Hematopoietic multipotent progenitor cell treated with erythropoietin and hydrocortisone succinate and interleukin-3 and kit ligand, for 4 days (in vitro differentiated cells): ENCODE results near the gene USP12.

Experiments
- DNase-seq: peaks from one replicate; pipeline ENCODE4 v3.0.0-alpha.2; 2015

Gene USP12

DNA sequence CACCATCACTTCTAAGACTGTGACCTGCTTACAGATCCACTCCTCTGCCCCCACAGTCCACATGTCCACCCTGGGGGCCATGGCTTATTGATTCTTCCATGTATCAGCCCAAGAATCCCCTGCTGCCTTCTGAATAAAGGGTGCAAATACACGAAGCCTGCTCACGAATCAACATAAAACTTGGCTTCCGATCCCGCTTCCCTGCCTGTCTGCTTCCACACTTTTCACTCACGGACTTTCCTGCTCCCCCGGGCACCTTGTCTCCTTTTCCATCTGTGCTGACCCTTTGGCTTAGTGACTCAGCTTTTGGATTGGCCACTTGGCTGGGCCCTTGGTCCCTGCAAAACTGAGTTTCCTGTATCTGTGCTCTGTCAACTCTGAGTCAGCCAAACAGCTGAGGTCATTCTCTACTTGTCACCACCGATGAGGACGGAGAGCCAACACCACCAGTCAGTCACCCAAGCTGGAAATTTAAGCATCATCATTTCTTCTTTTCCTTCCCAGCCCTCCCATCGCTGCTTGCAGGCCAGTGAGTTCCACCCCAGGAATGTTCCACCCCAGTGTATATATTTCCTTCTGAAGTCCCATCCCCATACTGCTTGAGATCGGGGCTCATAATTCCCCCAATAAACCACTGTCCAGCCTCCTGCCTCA lies 11.4 kb upstream of the USP12 start:
- DNase-seq = no peak

DNA sequence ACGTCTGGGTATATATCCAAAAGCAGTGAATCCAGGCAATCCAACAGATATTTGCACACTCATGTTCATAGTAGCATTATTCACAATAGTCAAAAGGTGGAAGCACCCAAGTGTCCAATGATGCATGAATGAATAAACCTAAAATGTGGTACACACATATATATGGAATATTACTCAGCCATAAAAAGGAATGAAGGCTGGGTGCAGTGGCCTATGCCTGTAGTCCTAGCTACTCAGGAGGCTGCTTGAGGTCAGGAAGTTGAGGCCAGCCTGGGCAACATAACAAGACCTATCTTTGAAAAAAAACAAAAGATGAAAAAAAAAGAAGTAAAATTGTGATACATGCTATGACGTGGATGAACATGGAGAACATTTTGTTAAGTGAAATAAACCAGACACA lies 10.4 kb upstream of the USP12 start:
- no peak for DNase-seq

DNA sequence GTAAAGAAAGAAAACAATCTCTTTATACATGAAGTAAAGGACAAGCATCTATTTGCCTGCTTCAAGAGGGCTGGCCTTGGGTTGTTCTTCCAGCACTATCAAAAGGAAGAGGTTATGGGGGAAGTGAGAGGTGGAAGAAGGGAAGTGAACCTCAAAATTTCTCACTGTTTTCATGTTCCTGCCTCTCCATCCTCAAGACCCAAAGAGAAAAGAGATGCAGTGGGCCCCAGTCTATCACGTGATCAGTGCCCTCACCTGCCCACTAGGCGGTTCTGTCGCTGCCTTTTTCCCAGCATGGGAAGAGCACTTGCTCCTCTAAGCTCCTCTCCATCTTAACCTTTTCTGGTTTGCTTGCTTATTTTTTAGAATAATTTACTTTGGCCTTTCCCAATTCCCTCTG lies 6.2 kb upstream of the USP12 start:
- DNase-seq = no peak

DNA sequence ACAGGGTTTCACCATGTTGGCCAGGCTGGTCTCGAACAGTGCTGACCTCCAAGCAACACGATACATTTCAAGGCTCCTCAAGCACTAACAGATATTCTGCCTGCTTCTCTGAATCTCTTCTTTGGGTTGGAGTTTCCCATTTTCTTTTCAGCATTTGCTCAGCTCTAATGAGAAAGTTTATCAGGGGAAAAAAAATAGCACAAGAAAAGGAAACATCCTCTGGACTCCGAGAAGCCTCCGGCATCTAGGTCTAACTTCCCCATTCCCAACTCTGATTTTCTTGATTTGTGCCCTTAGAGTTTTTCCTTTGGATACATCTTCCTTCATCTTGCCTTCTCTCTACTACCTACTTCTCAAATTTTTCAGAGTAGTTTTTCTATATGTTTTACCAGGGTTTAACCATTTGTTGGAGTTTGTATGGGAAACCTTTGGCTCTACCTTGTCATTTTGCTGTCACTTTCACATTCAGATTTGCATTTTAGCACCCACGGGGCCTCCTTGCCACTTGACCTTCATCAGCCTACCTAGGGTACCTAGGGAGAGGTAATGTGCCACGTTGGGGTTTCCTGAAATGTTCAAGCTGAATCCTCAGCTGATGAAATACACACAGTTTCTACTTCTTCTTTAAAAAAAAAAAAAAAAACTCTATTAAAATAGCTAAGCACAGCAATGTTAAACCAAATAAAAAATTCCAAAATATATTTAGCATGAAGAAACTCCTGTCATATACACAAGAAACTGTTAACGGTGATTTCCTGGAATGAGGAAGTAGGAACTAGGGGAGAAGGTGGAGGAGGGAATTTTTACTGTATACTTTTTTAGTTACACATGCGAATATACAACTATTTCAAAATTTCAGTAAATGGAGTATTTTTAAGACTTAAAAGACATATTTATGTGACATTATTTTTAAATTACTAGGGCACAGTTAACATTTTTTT lies 5.1 kb upstream of the USP12 start:
- no peak for DNase-seq

DNA sequence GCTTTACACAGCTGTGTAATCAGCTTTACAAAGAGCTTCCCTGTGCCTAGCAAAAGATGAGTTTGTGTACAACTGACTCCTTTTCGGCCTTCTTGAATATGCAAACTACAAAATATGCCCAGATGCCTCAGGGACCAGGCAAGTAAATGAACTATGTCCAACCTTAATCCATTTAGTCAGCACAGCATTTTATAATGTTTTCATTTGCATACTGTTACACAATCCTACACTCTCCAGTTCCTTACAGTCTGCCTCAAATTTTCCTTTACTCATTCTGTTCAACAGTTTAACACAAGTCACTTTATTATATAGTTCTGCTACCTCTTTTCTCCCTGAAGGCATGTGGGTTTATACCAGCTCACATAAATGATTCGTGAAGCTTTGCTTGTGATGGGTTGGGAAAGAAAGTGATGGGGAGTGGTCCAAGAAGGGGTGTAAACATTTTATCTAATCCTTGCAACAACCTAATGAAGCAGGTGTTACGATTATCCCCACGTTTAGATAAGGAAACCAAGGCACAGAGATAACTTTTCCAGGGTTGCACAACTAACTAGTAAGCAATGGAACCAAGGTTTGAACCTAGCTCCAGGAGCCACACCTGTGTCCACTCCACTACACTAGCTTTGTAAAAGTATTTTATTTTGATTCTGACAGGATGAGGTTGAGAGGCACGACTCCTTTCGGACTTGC lies 3.3 kb upstream of the USP12 start:
- peak; percentile 17 for DNase-seq

DNA sequence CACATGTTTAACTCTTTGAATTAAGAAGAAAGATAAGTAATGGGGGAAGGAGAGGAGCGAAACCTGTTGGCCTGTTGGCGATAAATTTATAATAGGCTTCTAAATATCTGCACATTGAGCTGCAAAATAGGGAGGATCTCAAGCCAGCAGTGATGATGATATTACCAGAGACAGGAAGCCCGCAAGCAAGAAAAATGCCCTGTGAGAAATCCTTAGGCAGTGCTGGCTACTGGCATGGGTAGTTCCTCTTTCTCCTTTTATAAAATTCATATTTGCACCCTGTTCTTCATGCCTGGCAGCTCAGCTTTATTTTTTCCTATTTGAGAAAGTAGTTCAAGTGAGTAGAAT lies 858 bp upstream of the USP12 start:
- DNase-seq = peak; percentile 86

DNA sequence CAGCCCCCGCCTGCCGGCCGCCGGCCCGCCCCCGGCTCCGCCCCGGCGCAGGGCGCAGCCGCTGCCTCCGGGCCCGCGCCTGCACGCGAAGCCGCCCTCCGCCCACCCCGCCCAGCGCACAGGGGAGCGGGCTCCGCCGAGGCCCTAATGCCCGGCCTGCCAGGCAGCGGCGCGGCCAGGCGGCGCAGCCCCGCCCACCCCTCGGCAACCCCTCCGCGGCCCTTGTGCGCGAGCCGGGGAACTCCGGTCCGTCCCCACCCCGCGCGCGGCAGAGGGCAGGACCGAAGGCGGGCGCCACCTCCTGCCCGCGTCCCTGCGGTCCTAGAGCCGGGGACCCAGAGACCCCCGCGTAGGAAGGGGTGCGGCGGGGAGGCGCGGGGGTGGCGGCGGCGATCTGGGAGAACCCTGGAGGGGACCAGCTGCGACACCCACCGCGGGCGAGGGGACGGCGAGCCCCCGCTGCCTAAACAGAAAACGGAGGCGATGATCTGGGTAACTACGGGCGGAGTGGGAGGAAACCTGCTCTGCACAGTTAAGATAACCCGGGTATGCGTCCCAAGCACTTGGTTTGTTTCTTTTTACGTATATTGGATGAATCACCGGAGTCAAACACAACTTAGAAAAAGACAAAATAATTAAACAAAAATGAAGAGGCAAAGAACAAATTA lies 350 bp upstream of the USP12 start:
- peak; percentile 97 for DNase-seq

DNA sequence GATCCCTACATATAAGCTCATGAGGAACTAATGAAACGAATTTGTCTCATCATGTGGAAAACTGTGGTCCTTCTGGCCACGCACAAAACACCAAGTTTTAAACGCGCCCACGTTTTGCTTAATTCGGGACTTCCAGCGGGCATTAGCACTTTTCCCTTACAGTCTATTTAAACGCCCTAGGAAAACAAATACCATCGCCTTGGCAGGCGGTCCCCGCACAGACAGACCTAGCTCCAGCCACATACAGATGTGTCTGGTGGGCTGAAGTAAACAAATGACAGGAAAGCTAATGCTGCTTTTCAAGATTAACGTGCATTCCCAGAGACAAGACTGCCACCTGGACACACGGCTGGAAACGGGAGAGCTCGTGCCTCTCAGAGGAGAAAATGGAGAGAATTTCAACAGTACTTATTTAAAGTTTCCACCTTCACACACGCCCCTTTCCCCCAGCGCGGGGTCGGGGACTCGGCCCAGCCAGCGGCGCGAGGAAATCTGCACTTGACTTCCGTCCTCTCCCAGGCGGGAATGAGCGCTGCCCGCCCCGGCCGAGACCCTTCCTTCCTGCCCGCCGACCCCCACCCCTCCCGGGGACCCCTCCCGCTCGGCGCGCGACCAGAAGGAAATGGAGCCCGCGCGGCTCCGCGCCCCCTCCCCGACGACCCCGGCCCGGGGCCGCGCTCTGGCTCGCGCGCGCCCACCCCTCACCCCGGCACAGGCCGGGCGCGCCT lies 931 bp downstream of the USP12 start:
- peak; percentile 61 for DNase-seq

DNA sequence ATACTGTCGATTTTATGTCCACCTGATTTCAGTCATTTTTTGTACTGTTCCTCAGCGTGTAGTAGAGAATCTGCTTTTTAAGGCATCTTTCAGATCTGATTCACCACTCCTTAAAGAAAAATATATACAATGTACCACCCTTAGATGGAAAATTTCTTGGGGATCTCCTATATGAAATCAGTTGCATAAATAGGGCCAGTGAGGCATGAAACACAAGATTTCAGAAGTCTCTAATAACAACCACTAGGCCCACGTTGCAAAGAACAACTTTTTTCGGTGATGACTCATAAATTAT lies 1.4 kb downstream of the USP12 start:
- DNase-seq = peak; percentile 61

DNA sequence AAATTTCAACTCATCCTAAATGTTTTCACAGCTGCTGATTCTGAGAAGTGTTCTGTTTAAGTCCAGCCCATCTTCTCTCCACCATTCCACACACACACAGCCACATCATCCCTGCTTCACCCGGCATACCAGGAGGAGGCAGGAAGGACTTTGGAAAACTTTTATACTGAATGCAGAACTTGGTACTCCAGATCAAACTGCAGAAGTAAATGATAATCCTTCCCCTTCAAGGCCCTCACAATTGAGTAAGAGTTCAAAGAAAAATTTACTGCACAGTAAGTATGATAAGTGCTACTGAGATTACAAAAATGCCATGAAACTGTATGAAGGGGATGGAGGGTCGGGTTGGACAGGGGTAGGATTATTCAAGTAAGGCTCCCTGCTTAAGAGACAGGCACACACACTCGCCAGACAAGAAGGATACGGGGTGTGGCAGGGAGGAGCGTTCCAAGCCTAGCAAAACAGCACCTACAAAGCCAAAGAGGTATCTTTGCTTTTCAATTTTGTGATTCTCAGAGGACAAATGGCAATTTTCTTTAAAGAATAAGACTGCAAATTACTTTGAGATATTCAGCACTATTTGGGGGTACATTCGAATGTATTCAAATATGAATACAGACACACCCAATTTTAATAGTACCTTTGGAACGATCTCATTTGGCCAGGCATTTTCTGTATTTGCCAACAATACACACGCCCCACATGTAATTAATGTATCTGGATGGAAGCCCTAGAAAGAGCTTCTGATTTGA lies 2.5 kb downstream of the USP12 start:
- DNase-seq = peak; percentile 13

DNA sequence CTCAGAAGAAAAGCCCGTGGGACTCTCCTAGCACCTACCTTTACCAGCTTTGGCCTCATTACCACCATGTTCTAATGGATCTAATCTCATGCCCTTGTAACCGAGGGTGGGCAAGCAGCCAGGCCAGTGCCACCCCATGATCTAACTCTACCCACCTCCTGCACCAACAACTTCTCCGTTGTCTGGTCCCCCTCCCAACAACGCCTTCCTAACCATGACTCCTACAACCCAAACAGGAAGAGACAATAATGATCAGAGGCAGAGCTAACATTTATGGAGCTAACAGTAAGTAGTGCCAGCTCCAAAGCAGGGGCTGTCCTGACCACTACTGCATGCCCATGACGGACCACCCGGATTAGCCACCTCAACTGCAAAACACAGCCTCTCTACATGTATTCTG lies 3.5 kb downstream of the USP12 start:
- DNase-seq = peak; percentile 73

DNA sequence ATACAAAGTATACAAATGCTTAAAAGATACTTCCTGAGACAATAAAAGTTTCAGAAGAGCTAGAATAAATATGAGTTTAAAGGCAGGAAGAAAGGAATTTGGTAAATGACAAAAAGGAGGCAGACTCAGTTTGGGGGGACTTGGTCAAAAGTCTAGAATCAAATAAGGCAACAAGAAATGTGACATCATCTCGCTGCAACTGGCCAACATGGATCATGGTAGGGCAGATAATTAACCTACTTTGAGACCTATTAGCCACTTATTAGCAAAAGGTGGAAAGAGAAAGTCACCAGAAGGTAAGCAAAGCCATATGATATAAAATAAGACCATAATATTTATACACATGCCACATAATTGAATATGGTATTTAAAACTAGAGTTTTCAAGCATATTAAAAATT lies 5.3 kb downstream of the USP12 start:
- no peak for DNase-seq

DNA sequence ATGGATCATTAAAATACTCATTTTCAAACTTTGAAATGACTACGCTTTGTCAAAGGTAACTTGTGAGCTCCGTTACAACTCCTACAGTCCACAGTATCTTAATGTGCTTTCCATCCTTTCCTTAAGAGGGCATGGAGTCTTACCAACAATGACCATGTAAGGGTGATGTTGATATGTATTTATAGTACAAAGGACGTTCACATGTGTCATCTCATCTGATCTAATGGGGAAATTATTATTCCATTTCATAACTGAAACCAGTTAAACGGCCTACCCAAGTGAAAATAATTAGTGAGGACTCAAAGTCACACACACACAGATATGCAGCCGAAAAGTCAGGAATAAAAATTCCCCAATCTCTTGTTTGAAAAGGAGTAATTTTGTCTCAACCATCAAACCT lies 9.6 kb downstream of the USP12 start:
- DNase-seq = no peak

DNA sequence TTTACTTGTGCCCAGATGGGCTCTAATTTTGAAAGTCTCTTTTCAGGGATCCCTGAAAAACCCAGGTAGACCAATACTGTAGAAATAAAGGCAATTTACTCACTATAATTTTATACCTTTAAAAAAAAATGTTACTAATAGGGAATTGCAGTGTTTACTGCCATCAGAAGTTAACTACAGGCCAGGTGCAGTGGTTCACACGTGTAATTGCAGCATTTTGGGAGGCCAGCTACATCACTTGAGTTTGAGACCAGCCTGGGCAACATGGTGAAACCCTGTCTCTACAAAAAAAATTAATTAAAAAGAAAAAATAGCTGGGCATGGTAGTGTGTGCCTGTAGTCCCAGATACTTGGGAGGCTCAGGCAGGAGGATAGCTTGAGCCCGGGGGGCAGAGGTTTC lies 10.2 kb downstream of the USP12 start:
- DNase-seq = no peak

DNA sequence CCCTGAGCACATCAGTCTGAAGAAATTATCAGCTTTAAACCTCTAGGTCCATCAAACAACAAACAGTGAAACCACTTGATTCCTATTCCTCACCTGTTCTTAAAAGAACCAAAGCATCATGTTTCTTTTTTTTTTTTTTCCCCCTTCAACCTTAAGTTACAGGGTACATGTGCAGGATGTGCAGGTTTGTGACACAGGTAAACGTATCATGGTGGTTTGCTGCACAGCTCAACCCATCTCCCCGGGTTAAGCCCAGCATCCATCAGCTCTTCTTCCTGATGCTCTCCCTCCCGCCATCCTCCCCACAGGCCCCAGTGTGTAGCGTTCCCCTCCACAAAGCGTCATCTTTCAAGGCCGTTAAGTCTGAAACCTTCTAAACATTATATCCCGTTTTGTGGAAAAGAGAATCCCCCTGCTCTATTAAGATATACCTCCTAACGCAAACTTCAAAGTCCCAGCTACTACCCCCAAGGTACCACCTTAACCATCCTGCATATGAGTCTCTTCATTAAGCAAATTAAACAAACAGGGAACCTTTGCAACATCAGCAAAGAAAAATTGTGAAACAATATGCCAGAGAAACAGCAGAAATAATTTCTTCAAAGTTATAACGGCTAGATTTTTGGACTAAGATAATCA lies 10.8 kb downstream of the USP12 start:
- no peak for DNase-seq

DNA sequence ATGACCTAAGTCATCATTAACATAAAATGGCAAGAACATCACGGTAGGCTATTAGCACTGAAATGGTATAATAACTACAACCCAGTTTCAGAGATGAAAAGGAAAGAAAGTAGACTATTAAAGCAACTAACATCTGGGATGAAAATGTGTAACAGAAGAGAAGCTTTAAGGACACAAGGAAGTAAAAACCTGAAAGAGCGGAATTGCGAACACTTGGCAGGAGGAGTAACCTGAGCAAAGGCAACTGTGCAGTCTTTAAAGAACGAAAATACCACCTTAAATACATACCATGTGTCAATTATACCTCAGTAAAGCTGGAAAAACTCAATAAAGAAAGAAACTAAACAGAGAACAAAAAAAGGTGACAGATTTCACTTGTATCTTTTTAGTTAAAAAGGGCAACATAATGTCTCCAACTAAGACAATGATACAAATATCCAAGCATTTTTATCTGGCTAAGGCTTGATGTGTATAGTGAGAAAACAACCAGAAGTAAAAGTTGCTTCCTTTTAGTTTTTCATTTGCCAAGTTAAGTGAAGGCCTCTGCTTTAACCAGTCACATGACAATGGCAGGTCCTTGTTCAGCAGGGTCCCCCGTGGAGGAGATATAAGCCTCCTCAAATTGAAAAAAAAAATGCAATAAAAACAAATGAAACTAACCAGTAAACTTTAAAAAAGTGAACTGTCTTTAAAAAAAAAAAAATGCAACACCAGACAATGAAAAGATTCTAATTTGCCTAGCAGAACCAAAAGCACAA lies 11.6 kb downstream of the USP12 start:
- DNase-seq = no peak

DNA sequence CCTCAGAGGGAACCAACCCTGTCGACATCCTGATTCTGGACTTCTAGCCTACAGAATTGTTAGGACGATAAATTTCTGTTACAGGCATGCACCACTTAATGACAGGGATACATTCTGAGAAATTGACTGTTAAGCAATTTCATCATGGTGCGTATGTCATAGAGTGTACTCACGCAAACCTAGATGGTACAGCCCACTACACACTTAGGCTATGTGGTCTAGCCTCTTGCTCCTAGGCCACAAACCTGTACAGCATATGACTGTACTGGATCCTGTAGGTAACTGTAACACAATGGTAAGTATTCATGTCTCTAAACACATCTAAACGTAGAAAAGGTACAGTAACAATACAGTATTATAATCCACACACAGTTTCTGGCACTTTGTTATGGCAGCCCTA lies 13.3 kb downstream of the USP12 start:
- no peak for DNase-seq

DNA sequence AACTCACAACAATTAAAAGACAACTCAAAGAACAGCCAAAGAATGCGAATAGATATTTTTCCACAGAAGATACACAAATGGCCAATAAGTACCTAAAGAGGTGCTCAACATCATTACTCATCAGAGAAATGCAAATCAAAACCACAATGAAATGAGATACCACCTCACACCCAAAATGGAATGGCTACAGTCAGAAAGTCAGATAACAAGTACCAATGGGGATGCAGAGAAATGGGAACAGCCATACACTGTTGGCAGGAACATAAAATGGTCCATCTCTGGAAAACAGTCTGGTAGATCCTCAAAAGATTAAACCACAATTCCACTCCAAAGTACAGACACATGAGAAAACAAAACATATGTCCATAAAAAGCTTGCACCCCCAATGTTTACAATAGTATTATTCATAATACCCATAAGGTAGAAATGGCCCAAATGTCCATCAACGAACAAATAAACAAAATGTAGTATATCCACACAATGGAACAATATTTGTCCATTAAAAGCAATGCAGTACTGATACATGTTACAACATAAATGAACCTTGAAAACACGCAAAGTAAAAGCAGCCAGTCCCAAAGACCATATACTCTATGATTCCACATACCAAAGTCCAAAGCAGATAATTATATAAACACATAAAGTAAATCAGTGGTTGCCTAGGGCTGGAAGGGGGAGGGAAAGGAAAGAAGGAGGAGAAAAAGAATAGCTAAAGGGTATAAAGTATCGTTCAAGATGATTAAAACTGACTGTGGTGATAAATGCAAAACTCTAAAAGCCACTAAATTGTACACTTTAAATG lies 19.6 kb downstream of the USP12 start:
- DNase-seq = no peak

DNA sequence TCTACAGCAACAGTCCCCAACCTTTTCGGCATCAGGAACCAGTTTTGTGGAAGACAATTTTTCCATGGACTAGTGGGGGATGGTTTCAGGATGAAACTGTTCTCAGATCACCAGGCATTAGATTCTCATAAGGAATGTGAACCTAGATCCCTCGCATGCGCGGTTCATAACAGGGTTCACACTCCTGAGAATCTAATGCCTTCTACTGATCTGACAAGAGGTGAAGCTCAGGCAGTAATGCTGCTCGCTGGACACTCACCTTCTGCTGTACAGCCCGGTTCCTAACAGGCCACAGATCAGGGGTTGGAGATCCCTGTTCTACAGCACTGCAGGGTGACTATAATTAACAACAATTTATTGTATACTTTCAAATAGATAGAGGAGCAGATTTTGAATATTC lies 21.9 kb downstream of the USP12 start:
- DNase-seq = no peak

DNA sequence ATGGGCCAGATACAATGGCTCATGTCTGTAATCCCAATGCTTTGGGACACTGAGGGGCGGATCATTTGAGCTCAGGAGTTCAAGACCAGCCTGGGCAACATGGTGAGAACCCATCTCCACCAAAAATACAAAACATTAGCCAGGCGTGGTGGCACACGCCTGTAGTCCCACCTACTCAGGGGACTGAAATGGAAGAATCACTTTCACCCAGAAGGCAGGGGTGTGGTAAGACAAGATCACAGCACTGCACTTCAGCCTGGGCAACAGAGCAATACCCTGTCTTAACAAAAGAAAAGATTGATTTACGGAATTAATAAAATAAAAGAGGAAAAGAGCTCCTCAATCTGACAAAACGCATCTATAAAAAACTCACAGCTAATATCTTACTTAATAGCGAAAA lies 22.7 kb downstream of the USP12 start:
- DNase-seq = no peak
